CD4-positive, alpha-beta T cell (primary cell): Measurements from ENCODE around the gene SFTPB. TPM values are rescaled to one million over a fixed set of nuclear protein-coding genes. Genes with fewer than 3 reads are reported as not detected.

ENCODE experiments used
- ATAC-seq: fragments of 200-7000 bp; cut with Tn5 transposase; one replicate; pipeline ENCODE4 v1.10.0; 2022; ENCODE audit warnings: mild to moderate bottlenecking; ENCODE audit not compliant: poor library complexity
- CTCF ChIA-PET: fragments of 350-600 bp; sonication (Branson Sonifier 250); formaldehyde crosslinking; loops from one replicate; lab custom pipeline; 2021; ENCODE audit warnings: antibody characterized with exemption, inconsistent platforms; lab: Charles Lee
- POLR2A ChIA-PET: fragments of 350-600 bp; sonication (Branson Sonifier 250); formaldehyde crosslinking; loops from one replicate; lab custom pipeline; 2021; ENCODE audit warnings: antibody characterized with exemption, inconsistent platforms; lab: Charles Lee
- DNase-seq, 14 experiments: peaks; one replicate each; pipeline ENCODE4 v3.0.0-alpha.2; 2013 to 2020; ENCODE audit warnings: mixed read lengths in 2 of 14
- H3K27ac ChIP-seq, 2 donors: one replicate each; pipeline versions ENCODE4 v1.5.1 to v1.7.0; 2013; ENCODE audit warnings: low read length in 2 of 2, low read depth in 1 of 2, mild to moderate bottlenecking in 1 of 2
- H3K27me3 ChIP-seq, 2 experiments: 1 replicate in 1 of 2; 2 replicates in 1 of 2; pipeline versions ENCODE4 v1.6.1 to v1.7.0; 2013; ENCODE audit warnings: low read length in 2 of 2, control low read depth in 1 of 2, mild to moderate bottlenecking in 1 of 2, moderate library complexity in 1 of 2; ENCODE audit not compliant: insufficient read depth in 2 of 2, control insufficient read depth in 1 of 2
- H3K36me3 ChIP-seq: one replicate; pipeline ENCODE4 v1.6.1; 2013; ENCODE audit warnings: low read length, control low read depth; ENCODE audit not compliant: insufficient read depth
- H3K4me1 ChIP-seq: one replicate; pipeline ENCODE4 v1.6.1; 2013; ENCODE audit warnings: low read length, control low read depth; ENCODE audit not compliant: insufficient read depth
- H3K4me3 ChIP-seq: one replicate; pipeline ENCODE4 v1.5.1; 2013; ENCODE audit warnings: mild to moderate bottlenecking, low read length, moderate library complexity
- H3K9me3 ChIP-seq, 2 experiments: 1 replicate in 1 of 2; 2 replicates in 1 of 2; pipeline versions ENCODE4 v1.6.1 to v1.7.0; 2013; ENCODE audit warnings: low read length in 2 of 2, mild to moderate bottlenecking in 2 of 2, control low read depth in 1 of 2, moderate library complexity in 1 of 2; ENCODE audit not compliant: control insufficient read depth in 1 of 2, insufficient read depth in 1 of 2
- H3K27ac Mint-ChIP-seq: one replicate; pipeline ENCODE4 v1.8.0; 2020; ENCODE audit warnings: mixed read lengths
- H3K27me3 Mint-ChIP-seq: one replicate; pipeline ENCODE4 v1.8.0; 2021; ENCODE audit warnings: mixed read lengths
- H3K36me3 Mint-ChIP-seq: one replicate; pipeline ENCODE4 v1.8.0; 2021; ENCODE audit warnings: low read depth, mixed read lengths
- H3K4me1 Mint-ChIP-seq: one replicate; pipeline ENCODE4 v1.8.0; 2021; ENCODE audit warnings: low read depth, mixed read lengths
- H3K4me3 Mint-ChIP-seq: one replicate; pipeline ENCODE4 v1.8.0; 2020; ENCODE audit warnings: mild to moderate bottlenecking, mixed read lengths
- H3K9me3 Mint-ChIP-seq: one replicate; pipeline ENCODE4 v1.8.0; 2020; ENCODE audit warnings: mixed read lengths
- CTCF ChIP-seq: fragments of 200-600 bp; IDR thresholded peaks from one replicate; pipeline ENCODE4 v1.8.0; 2022; ENCODE audit warnings: antibody characterized with exemption, mild to moderate bottlenecking
- intact Hi-C, 2 experiments: fragments of 100-400 bp; cut with DNase I in 1 of 2; cut with micrococcal nuclease in 1 of 2; formaldehyde crosslinking; loops; one replicate each; pipeline versions ENCODE4 v1.15.1 to v1.9.0; 2023 to 2025; cut with DNase I, micrococcal nuclease
- total RNA-seq, 174 experiments: library from RNA in 2 of 174; stranded (reverse) in 2 of 174; gene quantifications; one replicate each; pipeline ENCODE4 v1.2.3 and lab custom pipeline; 2021 to 2026

Gene SFTPB
- total RNA-seq, 2 experiments from 2014 or later: not detected

GRCh38 chr2:85712849-85713612, 45.0 kb upstream of the SFTPB start:
- Mint-ChIP-seq H3K27me3 (peaks cover 2% of the 10 kb centered on the region), H3K27ac (no peak overlapping the region), H3K36me3 (no peaks in the 10 kb centered on the region), H3K4me1 (no peaks in the 10 kb centered on the region), H3K9me3 (no peaks in the 10 kb centered on the region), H3K4me3 (no peak overlapping the region)
- POLR2A ChIA-PET: no interaction called here
- no peaks in the 10 kb centered on the region for H3K27me3 ChIP-seq
- intact Hi-C loops: no loop called here
- ATAC-seq: no peak
- no peaks in the 10 kb centered on the region for H3K36me3 ChIP-seq
- CTCF ChIA-PET: no interaction called here
- no peaks in the 10 kb centered on the region for H3K9me3 ChIP-seq
- H3K4me1 ChIP-seq: peaks cover 4% of the 10 kb centered on the region
- DNase-seq: no peak
- H3K27ac ChIP-seq: no peak overlapping the region
- H3K4me3 ChIP-seq: no peak overlapping the region
- no peak for TF ChIP-seq CTCF

DNA sequence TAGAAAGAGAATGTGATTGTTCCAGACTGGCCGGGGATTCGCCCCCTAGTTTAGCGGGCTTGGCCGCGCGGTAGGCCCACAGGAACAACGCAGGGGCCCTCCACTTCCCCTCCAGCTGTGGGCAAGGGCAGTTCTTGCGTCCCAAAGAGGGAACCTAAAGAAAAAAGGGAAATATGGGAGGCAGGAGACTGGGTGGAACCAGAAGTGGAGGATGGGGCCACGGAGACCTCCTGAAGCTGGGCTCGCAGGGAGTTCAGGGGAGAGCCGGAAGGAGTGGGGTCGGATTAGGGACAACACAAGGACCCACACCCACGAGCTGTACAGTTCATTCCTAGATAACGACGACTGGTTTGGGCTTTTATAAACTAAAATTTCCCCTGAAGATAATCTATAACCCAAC, 44.3 kb upstream of the SFTPB start:
- no peak for ATAC-seq
- peak in 2 of 14 experiments; percentile 35 to 39 for DNase-seq
- Histone ChIP-seq H3K4me3 (no peak overlapping the region), H3K27ac (no peak overlapping the region), H3K4me1 (peaks cover 4% of the 10 kb centered on the region), H3K9me3 (no peaks in the 10 kb centered on the region), H3K27me3 (no peaks in the 10 kb centered on the region), H3K36me3 (no peaks in the 10 kb centered on the region)
- ChIA-PET POLR2A (no interaction called here), CTCF (no interaction called here)
- no peak for TF ChIP-seq CTCF
- Mint-ChIP-seq H3K27me3 (peaks cover 7% of the 10 kb centered on the region), H3K27ac (no peak overlapping the region), H3K4me3 (no peak overlapping the region), H3K4me1 (peaks cover 2% of the 10 kb centered on the region), H3K36me3 (no peaks in the 10 kb centered on the region), H3K9me3 (no peaks in the 10 kb centered on the region)
- intact Hi-C loops: no loop called here

DNA sequence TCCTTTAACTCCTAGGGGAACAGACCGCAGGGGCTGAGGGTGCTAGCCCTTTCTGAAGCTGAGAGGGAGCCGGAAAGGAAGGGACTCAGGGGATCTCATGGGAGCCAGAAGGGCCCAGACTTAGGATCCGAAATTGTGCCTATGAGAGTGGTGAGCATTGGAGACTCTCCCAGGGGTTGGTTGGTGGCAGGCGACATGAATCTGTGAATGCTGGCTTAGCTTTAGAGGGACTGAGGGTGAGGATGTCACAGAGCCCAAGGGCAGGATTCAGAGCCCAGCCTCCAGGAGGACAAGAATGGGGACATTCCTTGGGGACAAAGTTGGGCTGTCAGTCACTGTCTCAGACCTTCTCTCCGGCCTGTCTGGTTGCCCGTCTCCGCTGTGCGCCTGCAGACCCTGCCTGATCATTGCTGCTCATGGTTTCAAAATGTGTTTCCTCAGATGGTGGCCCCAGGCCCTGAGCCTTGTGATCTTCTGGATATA, 43.6 kb upstream of the SFTPB start:
- H3K27ac Mint-ChIP-seq: no peak overlapping the region
- H3K4me3 Mint-ChIP-seq: no peak overlapping the region
- Histone ChIP-seq H3K4me3 (no peak overlapping the region), H3K27me3 (peaks cover 0 to 1% of the 10 kb centered on the region in 2 experiments), H3K36me3 (no peaks in the 10 kb centered on the region), H3K4me1 (peaks cover 10% of the 10 kb centered on the region), H3K9me3 (no peaks in the 10 kb centered on the region), H3K27ac (no peak overlapping the region)
- CTCF ChIA-PET: no interaction called here
- H3K27me3 Mint-ChIP-seq: peaks cover 13% of the 10 kb centered on the region
- ATAC-seq (no peak), DNase-seq (no peak)
- peaks cover 7% of the 10 kb centered on the region for H3K4me1 Mint-ChIP-seq
- intact Hi-C loops: no loop called here
- H3K9me3 Mint-ChIP-seq: no peaks in the 10 kb centered on the region
- POLR2A ChIA-PET: no interaction called here
- no peaks in the 10 kb centered on the region for H3K36me3 Mint-ChIP-seq
- no peak for TF ChIP-seq CTCF
